Transverse colon (tissue), 4 donors: ENCODE data around the gene BMP8A. TPM values are rescaled to one million over a fixed set of nuclear protein-coding genes. Genes with fewer than 3 reads are reported as not detected.
"Not testable (repeated sequence)": the region's sequence is repeated elsewhere in the genome, so short reads cannot be mapped to it uniquely, and the experiment has no call there.

Experiments used
- DNase-seq: peaks from one replicate; pipeline ENCODE4 v3.0.0-alpha.2; 2019
- H3K27ac ChIP-seq, 4 donors: fragments of 200-600 bp; sonication (generic); 2 replicates each; pipeline ENCODE4 v1.5.1; 2016 to 2018; ENCODE audit warnings: inconsistent platforms in 4 of 4
- H3K27me3 ChIP-seq: fragments of 200-600 bp; sonication (generic); 2 replicates; pipeline ENCODE4 v1.5.1; 2017; ENCODE audit warnings: inconsistent platforms
- H3K36me3 ChIP-seq, 4 donors: fragments of 200-600 bp; sonication (generic); 2 replicates each; pipeline ENCODE4 v1.5.1; 2017 to 2019; ENCODE audit warnings: inconsistent platforms in 4 of 4
- H3K4me1 ChIP-seq, 4 donors: fragments of 200-600 bp; sonication (generic); 2 replicates each; pipeline ENCODE4 v1.5.1; 2017 to 2020; ENCODE audit warnings: inconsistent platforms in 4 of 4
- H3K4me3 ChIP-seq, 4 donors: fragments of 200-600 bp; sonication (generic); 1 replicate in 1 of 4; 2 replicates in 3 of 4; pipeline versions ENCODE4 v1.5.1 to v1.6.1; 2017 to 2019; ENCODE audit warnings: inconsistent platforms in 4 of 4
- H3K9me3 ChIP-seq, 2 donors: fragments of 200-600 bp; sonication (generic); 2 replicates each; pipeline ENCODE4 v1.5.1; 2017 to 2019; ENCODE audit warnings: inconsistent platforms in 2 of 2
- CTCF ChIP-seq, 5 experiments: fragments of 200-600 bp in 3 of 5; fragments of 450-650 bp in 2 of 5; sonication (generic) in 3 of 5; IDR thresholded peaks; 1 replicate in 2 of 5; 2 replicates in 3 of 5; pipeline ENCODE4 v1.5.1; 2016 to 2017; ENCODE audit warnings: antibody characterized with exemption in 5 of 5, inconsistent platforms in 3 of 5, mild to moderate bottlenecking in 2 of 5, moderate library complexity in 1 of 5
- EP300 ChIP-seq: sonication (generic); formaldehyde crosslinking; IDR thresholded peaks from one replicate; pipeline ENCODE4 v1.6.1; 2017; ENCODE audit warnings: antibody characterized with exemption, low read depth
- POLR2A ChIP-seq: fragments of 450-650 bp; IDR thresholded peaks from one replicate; pipeline ENCODE4 v1.6.1; 2016; ENCODE audit warnings: antibody characterized with exemption, mild to moderate bottlenecking, moderate library complexity
- POLR2AphosphoS5 ChIP-seq, 3 donors: sonication (generic); formaldehyde crosslinking; IDR thresholded peaks; one replicate each; pipeline ENCODE4 v1.6.1; 2016; ENCODE audit warnings: antibody characterized with exemption in 3 of 3
- WGBS, 2 donors: methylation state at CpG; one replicate each; pipeline ENCODE4 v1.1.5; 2018; ENCODE audit warnings: low coverage in 1 of 2; 5-methylcytosine and 5-hydroxymethylcytosine counted together
- in situ Hi-C, 4 donors: fragments of 200-750 bp; cut with MboI; loops; one replicate each; pipeline versions ENCODE4 v1.15.0 to v1.15.1; 2017; ENCODE audit warnings: low sequenced_read_pairs in 3 of 4, low pct_ligation_motif_present in 1 of 4, low pct_unique_long_range_greater_than_20kb in 1 of 4
- intact Hi-C: fragments of 100-400 bp; cut with DNase I; formaldehyde crosslinking; loops from one replicate; pipeline ENCODE4 v1.15.1; 2023; ENCODE audit warnings: low total_unique reads
- total RNA-seq, 4 donors: library from RNA; depleted of rRNA; stranded (reverse); fragments of >200 nt; gene quantifications; one replicate each; pipeline ENCODE4 v1.1.0, GENCODE V29; 2016

The BMP8A gene
- total RNA-seq, 4 donors from 2014 or later, result 11.0 to 12.3 TPM; not detected in 2

- peak; percentile 19 for DNase-seq
- H3K4me1 ChIP-seq, result no peaks in the 10 kb centered on the region
- peak overlapping the region in 3 of 4 donors; percentile 14 to 43 (median 38) for H3K27ac ChIP-seq
- in situ Hi-C loops (loop anchor here in 1 of 4 donors (10.0 kb wide), 1 partner anchor 285 kb away; the partner anchor contains the start of gene BMP8B), intact Hi-C loops (no loop called here)
- WGBS, 2 donors, result 81% methylated on average over 5 of the region's 5 CpGs; no CpG with 5 or more reads in 1 of the 2 donors
- H3K9me3 ChIP-seq, result no peaks in the 10 kb centered on the region
- H3K36me3 ChIP-seq, result no peaks in the 10 kb centered on the region
- no peaks in the 10 kb centered on the region for H3K27me3 ChIP-seq
- TF ChIP-seq POLR2A (no peak), EP300 (no peak), POLR2AphosphoS5 (IDR thresholded peaks at IDR 0.05) (no peak), CTCF (IDR thresholded peaks at IDR 0.05) (no peak)
- no peak overlapping the region for H3K4me3 ChIP-seq
Measured at GRCh38 chr1:39499668-39500067, 8.2 kb downstream of the BMP8A start.

GRCh38 chr1:39500862-39501389, 9.5 kb downstream of the BMP8A start:
- H3K9me3 ChIP-seq, result no peaks in the 10 kb centered on the region
- no peak overlapping the region for H3K4me3 ChIP-seq
- no peak overlapping the region for H3K27ac ChIP-seq
- intact Hi-C loops (no loop called here), in situ Hi-C loops (no loop called here)
- WGBS, 2 donors, result 85 to 93% methylated on average over 3 to 4 of the region's 4 CpGs
- no peak for TF ChIP-seq EP300
- no peaks in the 10 kb centered on the region for H3K36me3 ChIP-seq
- no peaks in the 10 kb centered on the region for H3K4me1 ChIP-seq
- no peaks in the 10 kb centered on the region for H3K27me3 ChIP-seq
- DNase-seq, result no peak

GRCh38 chr1:39501666-39502065, 10.2 kb downstream of the BMP8A start:
- no peaks in the 10 kb centered on the region for H3K36me3 ChIP-seq
- WGBS, 2 donors, result 80 to 84% methylated on average over 1 to 5 of the region's 5 CpGs
- no peak overlapping the region for H3K4me3 ChIP-seq
- intact Hi-C loops (no loop called here), in situ Hi-C loops (no loop called here)
- no peak for DNase-seq
- H3K4me1 ChIP-seq, result no peaks in the 10 kb centered on the region
- H3K27ac ChIP-seq, result no peak overlapping the region
- H3K27me3 ChIP-seq, result no peaks in the 10 kb centered on the region
- H3K9me3 ChIP-seq, result no peaks in the 10 kb centered on the region
- TF ChIP-seq POLR2A, result no peak
- no peak for TF ChIP-seq EP300
- no peak for TF ChIP-seq CTCF (IDR thresholded peaks at IDR 0.05)
- no peak for TF ChIP-seq POLR2AphosphoS5 (IDR thresholded peaks at IDR 0.05)

GRCh38 chr1:39504436-39504835, 13.0 kb downstream of the BMP8A start:
- H3K9me3 ChIP-seq, DNase-seq, H3K27me3 ChIP-seq, H3K36me3 ChIP-seq, intact Hi-C loops, in situ Hi-C loops, H3K4me1 ChIP-seq, H3K27ac ChIP-seq, H3K4me3 ChIP-seq: not testable (repeated sequence)
- WGBS, 2 donors, result 79 to 80% methylated on average over 9 of the region's 9 CpGs

GRCh38 chr1:39505289-39505688, 13.9 kb downstream of the BMP8A start:
- no peak overlapping the region for H3K4me3 ChIP-seq
- no peak overlapping the region for H3K27ac ChIP-seq
- no peaks in the 10 kb centered on the region for H3K36me3 ChIP-seq
- TF ChIP-seq CTCF (IDR thresholded peaks at IDR 0.05), result no peak
- no peak for TF ChIP-seq EP300
- no peak for TF ChIP-seq POLR2A
- no peak for TF ChIP-seq POLR2AphosphoS5 (IDR thresholded peaks at IDR 0.05)
- H3K4me1 ChIP-seq, result no peaks in the 10 kb centered on the region
- intact Hi-C loops, result no loop called here
- no peak for DNase-seq
- H3K27me3 ChIP-seq, result no peaks in the 10 kb centered on the region
- in situ Hi-C loops, result no loop called here
- H3K9me3 ChIP-seq, result no peaks in the 10 kb centered on the region
